GM21515 (cell line): ENCODE measurements around the gene SALL4.
"Not testable (repeated sequence)": the region's sequence is repeated elsewhere in the genome, so short reads cannot be mapped to it uniquely, and the experiment has no call there.

Experiments
- ATAC-seq: cut with Tn5 transposase; IDR thresholded peaks from one replicate; pipeline ENCODE4 v1.9.1; 2021; ENCODE audit not compliant: unreplicated experiment

Gene SALL4

GRCh38 chr20:51802170-51802751 lies at the start of gene SALL4:
Gene SALL4, minus strand, starts transcription at chr20:51802521. Its CDS starts 113 bp downstream, at chr20:51802408.
- no peak for ATAC-seq

DNA sequence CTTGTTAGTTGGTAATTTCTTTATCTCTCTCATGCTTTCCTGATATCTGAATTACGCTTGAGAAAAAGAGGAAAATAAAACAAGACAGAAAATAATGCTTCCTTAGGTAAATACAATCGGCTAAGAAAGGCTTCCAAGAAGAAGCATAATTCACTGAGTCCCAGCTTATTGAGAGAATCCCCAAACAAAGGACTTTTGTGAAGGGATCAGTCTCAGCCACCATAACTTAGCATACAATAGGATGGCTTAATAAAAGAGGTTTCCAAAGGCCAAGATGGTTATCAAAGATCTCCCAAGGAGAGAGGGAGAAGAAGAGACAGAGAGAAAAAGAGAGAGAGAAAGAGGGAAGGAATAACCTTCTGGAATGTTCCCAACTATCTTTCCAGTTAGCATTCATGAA lies 46.0 kb upstream of the SALL4 start:
- no peak for ATAC-seq

DNA sequence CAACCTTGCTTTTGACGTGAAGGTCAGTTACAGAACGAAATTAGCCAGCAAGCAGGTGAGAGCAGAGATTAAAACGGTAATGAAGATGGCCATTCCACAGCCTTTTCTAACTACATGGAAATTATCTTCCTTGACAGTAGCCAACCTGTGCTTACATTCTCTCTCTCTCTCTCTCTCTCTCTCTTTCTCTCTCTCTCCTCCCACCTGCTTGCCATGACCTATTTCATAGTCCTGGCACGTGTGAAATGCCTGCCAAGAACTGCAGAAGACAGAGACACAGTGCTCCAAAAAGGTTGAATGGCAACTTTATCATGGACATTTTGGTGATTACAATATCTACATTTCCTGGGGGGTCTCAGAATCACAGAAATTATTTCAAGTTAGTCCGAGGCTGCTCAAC lies 38.5 kb upstream of the SALL4 start:
- ATAC-seq = no peak

- ATAC-seq = no peak
Measured at GRCh38 chr20:51837876-51838420, 35.6 kb upstream of the SALL4 start.

- no peak for ATAC-seq
Measured at GRCh38 chr20:51837436-51837835, 35.1 kb upstream of the SALL4 start.

DNA sequence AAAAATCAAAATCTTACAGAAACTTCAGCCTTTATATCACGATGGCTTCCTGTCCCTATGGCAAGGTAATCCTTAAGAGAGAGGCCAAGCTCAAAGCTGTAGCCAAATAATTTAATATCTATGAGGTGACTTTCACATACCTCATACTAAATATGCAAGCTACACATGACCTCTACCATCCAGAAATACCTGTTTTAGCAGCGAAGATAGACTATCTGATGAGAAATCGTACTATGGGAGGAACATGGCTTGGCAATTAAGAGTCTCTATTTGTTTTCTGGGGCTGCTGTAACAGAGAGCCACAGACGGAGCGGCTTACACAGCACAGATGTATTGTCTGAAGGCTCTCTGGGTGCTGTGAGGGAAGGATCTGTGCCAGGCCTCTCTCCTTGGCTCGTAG lies 31.0 kb upstream of the SALL4 start:
- no peak for ATAC-seq

DNA sequence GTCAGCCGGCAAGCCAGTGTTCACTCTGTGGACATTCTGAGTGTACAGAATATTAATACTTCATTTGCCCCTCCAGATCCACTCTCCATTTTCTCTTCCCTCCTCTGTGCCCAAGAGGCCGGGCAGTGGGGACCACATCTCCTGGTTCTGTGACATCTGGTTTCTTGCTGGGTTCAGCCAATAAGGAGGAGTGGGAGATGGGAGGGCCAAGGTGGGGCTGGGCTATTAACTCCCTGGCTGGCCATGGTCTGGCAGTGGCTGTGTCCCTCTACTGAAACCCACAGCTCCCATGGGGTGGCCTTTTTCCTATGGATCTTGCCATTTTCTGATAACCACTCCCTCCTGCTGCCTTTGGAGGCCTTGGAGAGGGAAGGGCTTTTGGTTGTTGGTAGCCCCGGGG lies 30.0 kb upstream of the SALL4 start:
- no peak for ATAC-seq

DNA sequence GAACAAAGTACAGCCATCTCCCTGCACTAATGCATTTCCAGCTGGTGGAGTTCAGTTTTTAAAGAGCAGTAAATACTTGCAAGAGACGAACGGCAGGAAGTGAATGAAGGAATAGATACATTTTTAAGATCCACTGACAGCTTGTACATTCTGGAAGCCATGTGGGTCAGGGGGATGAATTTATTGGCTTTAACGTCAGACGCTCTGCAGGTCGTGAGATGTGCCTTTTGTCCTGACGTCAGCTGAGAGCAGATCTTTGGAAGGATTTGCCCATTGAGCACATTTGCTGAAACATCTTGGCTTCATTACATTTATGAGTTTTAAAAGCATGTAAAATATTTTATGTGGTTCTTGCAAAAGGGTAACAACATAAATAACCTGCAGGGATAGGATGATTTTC lies 29.5 kb upstream of the SALL4 start:
- ATAC-seq = no peak

DNA sequence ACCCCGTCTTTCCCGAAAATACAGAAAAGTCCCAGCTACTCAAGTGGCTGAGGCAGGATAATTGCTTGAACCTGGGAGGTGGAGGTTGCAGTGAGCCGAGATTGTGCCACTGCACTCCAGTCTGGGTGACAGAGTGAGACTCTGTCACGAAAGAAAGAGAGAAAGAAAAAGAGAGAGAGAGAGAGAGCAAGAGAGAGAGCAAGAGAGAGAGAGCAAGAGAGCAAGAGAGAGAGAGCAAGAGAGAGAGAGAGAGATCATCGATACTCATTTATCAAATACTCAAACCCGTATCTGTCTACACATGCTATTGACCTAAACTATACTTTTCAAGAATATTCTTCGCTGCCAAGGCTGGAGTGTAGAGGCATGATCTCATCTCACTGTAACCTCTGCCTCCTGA lies 28.2 kb upstream of the SALL4 start:
- ATAC-seq = no peak

- no peak for ATAC-seq
Measured at GRCh38 chr20:51828762-51829161, 26.4 kb upstream of the SALL4 start.

GRCh38 chr20:51826372-51826771 lies 24.1 kb upstream of the SALL4 start:
- ATAC-seq = no peak

GRCh38 chr20:51818479-51819008 lies 16.2 kb upstream of the SALL4 start:
- ATAC-seq = no peak

GRCh38 chr20:51816856-51817255 lies 14.5 kb upstream of the SALL4 start:
- not testable (repeated sequence) for ATAC-seq

GRCh38 chr20:51815383-51816076 lies 13.2 kb upstream of the SALL4 start:
- ATAC-seq = no peak

DNA sequence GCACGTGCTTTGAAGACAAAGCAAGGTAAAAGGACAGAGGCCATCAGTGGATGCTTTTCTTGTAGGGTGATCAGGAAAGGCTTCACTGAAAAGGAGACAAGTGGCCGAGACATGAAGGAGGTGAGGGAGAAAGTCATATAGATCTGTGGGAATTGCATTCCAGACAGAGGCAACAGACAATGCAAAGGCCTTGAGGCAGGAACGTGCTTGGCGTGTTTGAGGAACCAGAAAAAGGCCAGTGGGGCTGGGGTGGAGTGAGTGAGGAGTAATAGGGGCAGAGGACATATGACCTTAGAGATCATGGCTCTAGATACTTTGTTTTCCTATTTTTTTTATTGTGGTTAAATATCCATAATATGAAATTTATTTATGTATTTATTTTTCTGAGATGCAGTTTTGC lies 10.5 kb upstream of the SALL4 start:
- no peak for ATAC-seq

DNA sequence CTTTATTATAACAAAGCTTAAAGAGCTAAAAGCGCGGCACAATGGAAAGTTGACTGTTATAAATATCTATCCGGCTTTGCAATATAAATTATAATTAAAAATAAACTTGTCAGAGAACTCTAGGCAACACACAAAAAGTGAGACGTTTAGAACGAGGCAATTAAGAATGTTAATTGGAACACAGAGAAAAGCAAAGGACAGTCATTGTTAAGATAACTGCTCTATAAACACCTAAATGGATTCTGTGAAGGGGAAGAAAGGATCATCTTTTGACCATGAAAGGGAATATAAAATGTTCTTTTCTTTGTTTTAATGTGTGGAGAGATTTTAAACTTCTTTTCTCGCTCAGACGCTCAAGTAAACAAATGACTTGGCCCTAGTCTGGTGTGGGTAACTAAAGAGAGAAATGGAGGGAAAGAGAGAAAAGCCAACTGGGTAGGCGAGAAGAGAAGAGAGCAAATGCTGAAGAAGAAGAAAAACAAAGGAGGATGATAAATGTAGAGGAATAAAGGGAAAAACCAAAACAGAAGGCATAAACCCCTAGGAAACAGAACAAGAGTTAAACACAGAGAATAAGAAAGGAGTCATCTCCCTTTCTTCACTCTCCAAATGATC lies 9.3 kb upstream of the SALL4 start:
- no peak for ATAC-seq

- no peak for ATAC-seq
Measured at GRCh38 chr20:51811042-51811355, 8.7 kb upstream of the SALL4 start.

DNA sequence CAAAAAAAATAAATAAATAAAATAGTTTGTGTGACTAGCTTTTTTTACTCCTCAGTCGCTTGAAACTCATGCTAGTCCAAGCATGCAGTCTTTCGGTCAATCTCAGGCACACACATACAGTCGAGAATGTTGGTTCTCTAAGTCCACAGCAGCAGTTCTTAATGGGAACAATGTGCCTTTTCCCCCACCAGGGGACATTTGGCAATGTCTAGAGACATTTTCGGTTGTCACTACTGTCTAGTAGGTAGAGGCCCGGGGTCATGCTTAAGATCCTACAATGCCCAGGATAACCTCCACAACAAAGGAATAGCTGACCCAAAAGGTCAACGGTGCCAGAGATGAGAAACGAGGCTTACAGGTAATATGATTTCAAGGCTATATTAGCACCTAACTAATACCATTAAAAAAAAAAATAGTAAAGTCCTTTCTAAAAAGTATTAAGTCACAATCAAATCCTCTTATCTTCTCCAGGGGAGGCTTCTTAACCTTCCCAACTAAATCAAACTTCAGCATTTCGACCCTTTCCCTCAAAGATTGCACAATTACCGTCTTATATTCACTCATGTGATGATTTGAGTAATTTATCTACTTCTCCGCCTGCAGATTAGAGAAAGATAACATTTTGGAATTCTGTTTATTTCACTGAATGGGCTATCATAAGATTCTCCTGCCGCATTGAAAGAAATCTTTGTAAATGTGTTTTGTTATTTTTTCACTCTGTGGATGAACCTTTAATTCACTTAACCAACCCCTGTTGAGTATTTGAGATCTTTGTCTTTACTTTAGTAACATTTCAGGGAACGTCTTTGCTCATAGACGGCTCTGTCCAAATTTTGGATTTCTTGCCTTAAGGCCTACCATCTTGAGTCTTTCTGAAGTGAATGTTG lies 8.1 kb upstream of the SALL4 start:
- ATAC-seq = no peak

DNA sequence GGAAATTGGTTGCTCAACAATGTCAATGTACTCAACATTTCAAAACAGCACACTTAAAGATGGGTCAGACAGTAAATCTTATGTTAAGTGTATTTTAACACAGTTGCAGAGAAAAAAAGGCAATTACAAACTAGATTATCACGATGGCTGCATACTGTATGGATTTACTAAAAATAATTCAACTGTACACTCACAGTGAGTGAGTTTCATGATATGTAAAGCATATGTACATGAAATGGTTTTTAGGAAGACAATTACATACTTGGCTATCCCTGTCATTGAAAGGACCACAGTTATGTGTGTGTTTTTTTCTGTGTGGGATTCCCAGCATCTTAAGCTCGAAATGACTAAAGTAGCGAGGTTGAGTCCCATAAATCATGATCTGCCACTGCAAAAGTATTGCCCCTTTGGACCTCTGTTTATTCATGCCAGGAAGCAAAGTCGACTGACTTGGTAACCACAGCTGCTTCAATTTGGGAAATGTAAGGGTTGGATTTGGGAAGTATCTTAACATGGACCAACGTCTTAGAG lies 5.5 kb upstream of the SALL4 start:
- no peak for ATAC-seq

GRCh38 chr20:51804754-51805153 lies 2.4 kb upstream of the SALL4 start:
- no peak for ATAC-seq
